Cardiac muscle cell (in vitro differentiated cells and primary cell): ENCODE data around the gene SEC62. TPM values are rescaled to one million over a fixed set of nuclear protein-coding genes. Genes with fewer than 3 reads are reported as not detected.
A peak's percentile ranks its signal among the peaks of the same experiment; 100 is the strongest.

Experiments
- DNase-seq, 2 donors: peaks; one replicate each; pipeline versions ENCODE4 v3.0.0 to v3.0.0-alpha.2; 2010 to 2017; ENCODE audit warnings: low read depth in 1 of 2, low spot score in 1 of 2
- H3K27ac ChIP-seq: fragments of 200-600 bp; sonication (generic); 2 replicates; pipeline ENCODE4 v1.5.1; 2016
- H3K27me3 ChIP-seq: fragments of 200-600 bp; sonication (generic); 2 replicates; pipeline ENCODE4 v1.6.0; 2016; ENCODE audit warnings: control low read depth
- H3K36me3 ChIP-seq: fragments of 200-600 bp; sonication (generic); 2 replicates; pipeline ENCODE4 v1.5.1; 2016; ENCODE audit warnings: control low read depth
- H3K4me1 ChIP-seq: fragments of 200-600 bp; sonication (generic); 2 replicates; pipeline ENCODE4 v1.8.1; 2017; ENCODE audit warnings: low read depth, mild to moderate bottlenecking, mixed run types
- H3K4me3 ChIP-seq: fragments of 200-600 bp; sonication (generic); 2 replicates; pipeline ENCODE4 v1.5.1; 2016; ENCODE audit warnings: mild to moderate bottlenecking
- H3K9me3 ChIP-seq: fragments of 200-600 bp; sonication (generic); 2 replicates; pipeline ENCODE4 v1.5.1; 2017; ENCODE audit warnings: low read depth, mild to moderate bottlenecking, control low read depth
- polyA plus RNA-seq: library from polyadenylated mRNA; unstranded; fragments of >200 nt; fragmentation: Nextera tagmentation; extraction: Ambion mirVana; gene quantifications from 2 replicates; pipeline ENCODE4 v1.2.1, GENCODE V29; 2016
- total RNA-seq: library from RNA; depleted of rRNA; stranded (reverse); fragments of >200 nt; gene quantifications from 2 replicates; pipeline ENCODE4 v1.2.3, GENCODE V29; 2016
- TF ChIP-seq, protein P1 (sequence below): IDR thresholded peaks from 2 replicates; pipeline ENCODE4 v1.5.1; 2012; ENCODE audit warnings: low read depth, mild to moderate bottlenecking, low read length

The SEC62 gene
- total and polyA plus RNA-seq, 2 experiments from 2014 or later: 26.7 to 72.2 TPM

DNA sequence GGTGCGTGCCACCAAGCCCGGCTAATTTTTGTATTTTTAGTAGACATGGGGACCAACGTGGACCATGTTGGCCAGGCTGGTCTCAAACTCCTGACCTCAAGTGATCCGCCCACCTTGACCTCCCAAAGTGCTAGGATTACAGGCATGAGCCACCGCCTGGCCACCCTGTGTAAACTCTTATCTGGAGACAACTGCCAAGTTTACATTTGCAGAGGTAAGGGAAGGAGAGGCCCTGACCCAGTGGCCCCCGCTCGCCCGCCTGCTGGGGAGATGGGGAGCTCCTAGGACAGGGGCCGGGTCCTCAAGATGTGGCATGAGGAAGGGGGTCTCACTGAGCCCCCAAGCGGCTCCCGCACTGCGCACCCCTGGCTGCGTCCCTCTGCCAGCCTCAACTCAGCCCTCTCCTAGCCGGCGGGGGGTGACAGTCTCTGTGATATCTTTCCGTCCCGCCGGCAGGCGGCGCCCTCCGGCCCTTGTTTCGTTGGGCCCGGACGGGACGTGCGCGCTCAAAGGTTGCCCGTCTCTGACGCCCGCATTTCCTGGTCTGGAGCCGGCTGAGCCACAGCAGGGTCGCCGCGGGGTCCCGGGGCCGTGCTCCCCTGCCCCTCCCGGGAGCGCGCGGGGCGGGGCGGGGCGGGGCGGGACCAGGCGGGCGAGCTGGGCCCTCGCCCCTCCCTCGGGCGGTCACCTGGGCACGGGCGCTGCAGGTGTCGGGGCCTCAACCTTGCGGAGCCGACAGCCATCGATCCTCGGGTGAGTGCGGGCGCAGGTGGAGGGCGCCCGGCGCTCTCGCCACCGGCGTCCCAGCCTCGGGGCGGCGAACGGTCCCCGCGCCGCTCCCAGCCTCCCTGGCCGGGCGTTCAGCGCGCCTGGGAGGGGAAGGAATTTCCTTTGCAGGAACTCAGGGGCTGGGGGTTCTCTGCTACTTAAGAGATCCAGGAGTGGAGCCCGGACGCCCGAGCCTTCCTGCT, 71.1 kb downstream of the SEC62 start, which contains the start of gene GPR160:
GPR160 (plus strand) TSS at position 533 of the 971 bp plus-strand sequence. CDS start 45,978 bp downstream, outside the sequence.
- DNase-seq: peak; percentile 48 to 75
- no peak within 1 kb of the TSS for H3K27ac ChIP-seq
- no peaks in the 10 kb centered on the region for H3K4me1 ChIP-seq
- H3K4me3 ChIP-seq: peak within 1 kb of the TSS; percentile 51
- peaks cover 47% of the 10 kb centered on the region for H3K27me3 ChIP-seq
- H3K9me3 ChIP-seq: no peaks in the 10 kb centered on the region
- TF ChIP-seq, protein P1, sequence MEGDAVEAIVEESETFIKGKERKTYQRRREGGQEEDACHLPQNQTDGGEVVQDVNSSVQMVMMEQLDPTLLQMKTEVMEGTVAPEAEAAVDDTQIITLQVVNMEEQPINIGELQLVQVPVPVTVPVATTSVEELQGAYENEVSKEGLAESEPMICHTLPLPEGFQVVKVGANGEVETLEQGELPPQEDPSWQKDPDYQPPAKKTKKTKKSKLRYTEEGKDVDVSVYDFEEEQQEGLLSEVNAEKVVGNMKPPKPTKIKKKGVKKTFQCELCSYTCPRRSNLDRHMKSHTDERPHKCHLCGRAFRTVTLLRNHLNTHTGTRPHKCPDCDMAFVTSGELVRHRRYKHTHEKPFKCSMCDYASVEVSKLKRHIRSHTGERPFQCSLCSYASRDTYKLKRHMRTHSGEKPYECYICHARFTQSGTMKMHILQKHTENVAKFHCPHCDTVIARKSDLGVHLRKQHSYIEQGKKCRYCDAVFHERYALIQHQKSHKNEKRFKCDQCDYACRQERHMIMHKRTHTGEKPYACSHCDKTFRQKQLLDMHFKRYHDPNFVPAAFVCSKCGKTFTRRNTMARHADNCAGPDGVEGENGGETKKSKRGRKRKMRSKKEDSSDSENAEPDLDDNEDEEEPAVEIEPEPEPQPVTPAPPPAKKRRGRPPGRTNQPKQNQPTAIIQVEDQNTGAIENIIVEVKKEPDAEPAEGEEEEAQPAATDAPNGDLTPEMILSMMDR: peak; percentile 66
- H3K36me3 ChIP-seq: no peaks in the 10 kb centered on the region

DNA sequence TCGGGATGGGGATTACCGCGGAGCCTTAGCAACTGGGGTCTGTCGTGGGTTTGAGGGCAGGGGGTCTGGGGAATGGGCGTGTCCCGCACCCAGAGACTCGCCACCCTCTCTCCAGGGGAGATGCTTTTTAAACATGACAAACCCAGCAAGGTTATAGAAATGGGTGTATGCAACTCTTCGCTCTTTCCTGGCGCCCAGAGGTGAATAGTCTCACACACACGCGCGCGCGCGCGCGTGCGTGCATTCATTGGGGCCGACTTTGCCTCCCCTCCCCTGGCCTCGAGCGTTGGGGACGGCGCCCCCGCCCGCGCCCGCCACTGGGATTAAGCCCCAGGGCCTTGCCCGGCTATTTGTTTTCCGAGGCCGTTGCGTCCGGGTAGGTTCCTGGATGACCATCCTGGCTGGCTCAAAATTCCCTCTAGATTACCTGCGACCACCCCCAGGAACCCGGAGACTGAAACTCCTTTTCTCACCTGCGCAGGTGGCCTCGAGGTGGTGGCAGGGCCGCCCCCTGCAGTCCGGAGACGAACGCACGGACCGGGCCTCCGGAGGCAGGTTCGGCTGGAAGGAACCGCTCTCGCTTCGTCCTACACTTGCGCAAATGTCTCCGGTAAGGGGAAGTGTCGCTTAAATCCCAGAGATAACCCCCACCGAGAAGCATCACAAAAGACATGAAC, 72.0 kb downstream of the SEC62 start:
- Histone ChIP-seq H3K27me3 (peaks cover 47% of the 10 kb centered on the region), H3K4me3 (peak overlapping the region; percentile 51)
- peak in 1 of 2 donors; percentile 15 for DNase-seq

DNA sequence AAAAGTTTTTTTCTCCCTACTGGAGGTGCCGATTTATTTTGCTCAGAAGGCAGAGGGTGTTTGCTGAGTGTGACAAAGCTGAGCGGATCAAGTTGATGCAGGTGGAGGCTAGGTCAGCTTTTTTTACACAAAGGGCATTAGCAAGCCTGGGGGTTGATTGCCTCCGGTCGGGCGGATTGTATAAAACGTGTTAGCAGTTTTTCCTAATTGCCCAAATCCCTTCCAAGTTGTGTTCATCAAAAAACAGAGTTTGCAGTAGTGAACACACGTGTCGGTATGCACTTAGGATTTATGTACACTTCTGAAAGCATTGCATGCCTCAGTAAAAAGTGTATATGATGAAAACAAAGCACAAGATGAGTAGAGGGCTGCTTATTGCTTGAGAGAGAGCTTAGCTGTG, 73.8 kb downstream of the SEC62 start:
- H3K4me1 ChIP-seq: no peaks in the 10 kb centered on the region
- no peak overlapping the region for H3K4me3 ChIP-seq

More for the DNA sequence above, 72.0 kb downstream of the SEC62 start:
- Histone ChIP-seq H3K4me1 (no peaks in the 10 kb centered on the region), H3K27ac (no peak overlapping the region), H3K9me3 (no peaks in the 10 kb centered on the region), H3K36me3 (no peaks in the 10 kb centered on the region)
- TF ChIP-seq, protein P1: no peak

DNA sequence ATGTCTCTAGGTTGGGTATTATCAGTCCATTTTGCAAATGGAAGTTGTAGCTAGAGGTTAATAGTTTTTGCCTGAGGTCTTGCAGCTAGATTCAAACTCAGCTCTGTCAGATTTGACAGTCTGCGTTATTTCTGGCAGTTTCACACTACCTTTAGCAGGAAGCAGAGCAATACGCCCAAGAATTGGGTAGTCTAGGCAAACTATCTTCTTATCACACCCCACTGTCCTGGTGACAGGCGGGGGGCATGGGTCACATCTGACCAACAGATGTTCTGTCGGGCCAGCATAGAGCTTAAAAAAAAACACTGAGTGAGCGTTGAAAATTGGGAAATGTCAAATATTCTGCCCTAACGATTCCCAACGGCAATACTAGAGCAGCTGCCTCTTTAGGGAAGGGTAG, 76.9 kb downstream of the SEC62 start:
- no peak overlapping the region for H3K27ac ChIP-seq
- no peaks in the 10 kb centered on the region for H3K4me1 ChIP-seq
- no peaks in the 10 kb centered on the region for H3K9me3 ChIP-seq
- TF ChIP-seq, protein P1: no peak
- DNase-seq: no peak
- H3K4me3 ChIP-seq: no peak overlapping the region
- H3K36me3 ChIP-seq: no peaks in the 10 kb centered on the region
- peaks cover 35% of the 10 kb centered on the region for H3K27me3 ChIP-seq

More for the DNA sequence above, 73.8 kb downstream of the SEC62 start:
- TF ChIP-seq, protein P1: no peak
- no peaks in the 10 kb centered on the region for H3K9me3 ChIP-seq
- no peaks in the 10 kb centered on the region for H3K36me3 ChIP-seq
- H3K27me3 ChIP-seq: peaks cover 47% of the 10 kb centered on the region
- DNase-seq: no peak
- H3K27ac ChIP-seq: no peak overlapping the region

DNA sequence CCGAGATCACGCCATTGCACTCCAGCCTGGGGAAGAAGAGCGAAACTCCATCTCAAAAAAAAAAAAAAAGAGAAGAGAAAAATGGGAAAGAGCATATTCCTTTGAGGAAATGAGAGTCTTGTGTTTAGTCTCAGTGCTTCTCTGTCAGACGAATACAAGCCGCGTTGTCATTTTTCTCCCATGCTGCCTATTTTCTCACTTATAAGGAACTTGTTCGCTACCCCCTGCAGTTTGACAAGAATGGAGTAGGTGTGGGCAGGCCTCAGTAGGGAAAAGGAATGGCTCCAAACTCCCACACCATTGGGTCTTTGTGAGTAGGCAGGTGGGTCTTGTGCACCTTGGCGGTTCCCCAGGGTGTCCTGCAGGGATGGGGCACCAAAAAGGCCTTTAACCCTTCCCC, 77.7 kb downstream of the SEC62 start:
- TF ChIP-seq, protein P1: no peak
- H3K4me3 ChIP-seq: no peak overlapping the region
- no peak for DNase-seq
- H3K27ac ChIP-seq: no peak overlapping the region
- no peaks in the 10 kb centered on the region for H3K36me3 ChIP-seq
- H3K9me3 ChIP-seq: no peaks in the 10 kb centered on the region
- no peaks in the 10 kb centered on the region for H3K4me1 ChIP-seq
- H3K27me3 ChIP-seq: peaks cover 27% of the 10 kb centered on the region
